PC-9 (cell line): ENCODE data around the gene ADCY2. TPM values are rescaled to one million over a fixed set of nuclear protein-coding genes. Genes with fewer than 3 reads are reported as not detected.

Experiments
- BruUV-seq: library from RNA; stranded (reverse); fragments of 400-500 nt; replicated peaks from 2 replicates; lab custom pipeline; 2021; lab: Mats Ljungman, UMichigan
- CTCF ChIA-PET: fragments of 300-600 bp; sonication (Branson Sonifier 250); formaldehyde crosslinking; loops from one replicate; lab custom pipeline; 2022; ENCODE audit warnings: antibody characterized with exemption; lab: Charles Lee
- POLR2A ChIA-PET: fragments of 300-600 bp; sonication (Branson Sonifier 250); formaldehyde crosslinking; loops from one replicate; lab custom pipeline; 2022; ENCODE audit warnings: antibody characterized with exemption; ENCODE audit not compliant: unreplicated experiment; lab: Charles Lee
- DNase-seq, 2 experiments: peaks; one replicate each; pipeline versions ENCODE4 v3.0.0 to v3.0.0-alpha.2; 2015 to 2022; ENCODE audit warnings: mixed read lengths in 1 of 2
- H2AFZ ChIP-seq: fragments of 200-600 bp; sonication (generic); 2 replicates; pipeline ENCODE4 v1.8.1; 2017; ENCODE audit warnings: antibody characterized with exemption
- H3F3A ChIP-seq: fragments of 200-600 bp; sonication (generic); 2 replicates; pipeline ENCODE4 v1.8.1; 2017; ENCODE audit warnings: antibody characterized with exemption, mild to moderate bottlenecking, low read depth; ENCODE audit not compliant: insufficient read depth
- H3K27ac ChIP-seq: fragments of 200-600 bp; sonication (generic); 2 replicates; pipeline ENCODE4 v1.6.1; 2016; ENCODE audit warnings: mixed run types
- H3K27me3 ChIP-seq: fragments of 200-600 bp; sonication (generic); 2 replicates; pipeline ENCODE4 v1.6.1; 2016; ENCODE audit warnings: low read depth, mixed run types; ENCODE audit not compliant: insufficient read depth
- H3K36me3 ChIP-seq: fragments of 200-600 bp; sonication (generic); 2 replicates; pipeline ENCODE4 v1.6.1; 2016; ENCODE audit warnings: low read depth, mixed run types
- H3K4me1 ChIP-seq: fragments of 200-600 bp; sonication (generic); replicated peaks from 2 replicates; pipeline ENCODE4 v1.6.1; 2016; ENCODE audit warnings: mixed run types; ENCODE audit not compliant: insufficient read depth
- H3K4me2 ChIP-seq: fragments of 200-600 bp; sonication (generic); 2 replicates; pipeline ENCODE4 v1.6.1; 2017; ENCODE audit warnings: mixed run types
- H3K4me3 ChIP-seq: fragments of 200-600 bp; sonication (generic); 2 replicates; pipeline ENCODE4 v1.6.1; 2016; ENCODE audit warnings: mixed run types
- H3K79me2 ChIP-seq: fragments of 200-600 bp; sonication (generic); 2 replicates; pipeline ENCODE4 v1.6.1; 2017; ENCODE audit warnings: low read depth, mixed run types
- H3K9me2 ChIP-seq: fragments of 200-600 bp; sonication (generic); 2 replicates; pipeline ENCODE4 v1.8.1; 2017; ENCODE audit warnings: mild to moderate bottlenecking; ENCODE audit not compliant: insufficient read depth
- H3K9me3 ChIP-seq: fragments of 200-600 bp; sonication (generic); 2 replicates; pipeline ENCODE4 v1.8.1; 2016; ENCODE audit warnings: low read depth; ENCODE audit not compliant: insufficient read depth
- H4K20me1 ChIP-seq: fragments of 200-600 bp; sonication (generic); 2 replicates; pipeline ENCODE4 v1.8.1; 2017; ENCODE audit not compliant: insufficient read depth
- EZH2 ChIP-seq: fragments of 200-600 bp; sonication (generic); IDR thresholded peaks from 2 replicates; pipeline ENCODE4 v1.8.0; 2017; ENCODE audit warnings: antibody characterized with exemption, low read depth
- intact Hi-C: fragments of 100-400 bp; cut with micrococcal nuclease; formaldehyde crosslinking; loops from one replicate; pipeline ENCODE4 v1.10.0; 2022; ENCODE audit not compliant: unreplicated experiment
- total RNA-seq: library from RNA; stranded (reverse); gene quantifications from 2 replicates; pipeline ENCODE4 v1.2.3, GENCODE V29; 2021
- TF ChIP-seq, protein P1 (sequence below): fragments of 200-600 bp; sonication (generic); conservative IDR thresholded peaks from 2 replicates; pipeline ENCODE4 v1.6.1; 2017; ENCODE audit warnings: mixed run types, antibody characterized with exemption, mild to moderate bottlenecking, moderate library complexity

ADCY2 gene
- total RNA-seq, 1 experiment from 2014 or later, result not detected

DNA sequence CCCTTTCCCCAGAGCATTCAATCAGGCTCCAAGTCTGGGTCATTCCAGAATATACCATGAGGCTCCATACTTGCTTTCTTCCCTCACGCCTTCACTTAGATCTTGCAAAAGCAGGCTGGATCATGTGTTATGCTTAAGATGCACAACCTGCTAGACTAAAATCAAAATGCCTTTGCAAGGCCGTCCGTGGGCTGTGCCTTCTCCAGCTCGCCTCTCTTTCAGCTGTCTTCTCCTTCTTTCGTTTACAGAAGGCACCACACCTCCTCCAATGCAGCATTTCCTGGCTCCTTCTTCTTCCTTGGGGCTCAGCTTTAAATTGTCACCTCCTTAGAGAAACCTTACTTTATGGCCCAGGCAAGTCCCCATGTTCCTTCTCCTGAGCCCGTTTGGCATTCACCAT lies 150.6 kb downstream of the ADCY2 start:
- H3K9me3 ChIP-seq, result no peaks in the 10 kb centered on the region
- H3K36me3 ChIP-seq, result no peaks in the 10 kb centered on the region
- no peak overlapping the region for H3K4me3 ChIP-seq
- intact Hi-C loops, result no loop called here
- H3K27me3 ChIP-seq, result 0 out of 2 replicates have a peak, but pooled peaks cover 3% of the 10 kb centered on the region
- no peaks in the 10 kb centered on the region for H4K20me1 ChIP-seq
- ChIA-PET POLR2A (no interaction called here), CTCF (no interaction called here)
- DNase-seq, result no peak
- no peaks in the 10 kb centered on the region for H3F3A ChIP-seq
- BruUV-seq, result no TSS peak
- H3K27ac ChIP-seq, result no peak overlapping the region
- H3K79me2 ChIP-seq, result no peaks in the 10 kb centered on the region
- no peak overlapping the region for H3K4me2 ChIP-seq
- no peaks in the 10 kb centered on the region for H3K4me1 ChIP-seq
- no peak overlapping the region for H2AFZ ChIP-seq
- no peaks in the 10 kb centered on the region for H3K9me2 ChIP-seq
- TF ChIP-seq EZH2, result no peak
- TF ChIP-seq, protein P1, sequence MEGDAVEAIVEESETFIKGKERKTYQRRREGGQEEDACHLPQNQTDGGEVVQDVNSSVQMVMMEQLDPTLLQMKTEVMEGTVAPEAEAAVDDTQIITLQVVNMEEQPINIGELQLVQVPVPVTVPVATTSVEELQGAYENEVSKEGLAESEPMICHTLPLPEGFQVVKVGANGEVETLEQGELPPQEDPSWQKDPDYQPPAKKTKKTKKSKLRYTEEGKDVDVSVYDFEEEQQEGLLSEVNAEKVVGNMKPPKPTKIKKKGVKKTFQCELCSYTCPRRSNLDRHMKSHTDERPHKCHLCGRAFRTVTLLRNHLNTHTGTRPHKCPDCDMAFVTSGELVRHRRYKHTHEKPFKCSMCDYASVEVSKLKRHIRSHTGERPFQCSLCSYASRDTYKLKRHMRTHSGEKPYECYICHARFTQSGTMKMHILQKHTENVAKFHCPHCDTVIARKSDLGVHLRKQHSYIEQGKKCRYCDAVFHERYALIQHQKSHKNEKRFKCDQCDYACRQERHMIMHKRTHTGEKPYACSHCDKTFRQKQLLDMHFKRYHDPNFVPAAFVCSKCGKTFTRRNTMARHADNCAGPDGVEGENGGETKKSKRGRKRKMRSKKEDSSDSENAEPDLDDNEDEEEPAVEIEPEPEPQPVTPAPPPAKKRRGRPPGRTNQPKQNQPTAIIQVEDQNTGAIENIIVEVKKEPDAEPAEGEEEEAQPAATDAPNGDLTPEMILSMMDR, result no peak

DNA sequence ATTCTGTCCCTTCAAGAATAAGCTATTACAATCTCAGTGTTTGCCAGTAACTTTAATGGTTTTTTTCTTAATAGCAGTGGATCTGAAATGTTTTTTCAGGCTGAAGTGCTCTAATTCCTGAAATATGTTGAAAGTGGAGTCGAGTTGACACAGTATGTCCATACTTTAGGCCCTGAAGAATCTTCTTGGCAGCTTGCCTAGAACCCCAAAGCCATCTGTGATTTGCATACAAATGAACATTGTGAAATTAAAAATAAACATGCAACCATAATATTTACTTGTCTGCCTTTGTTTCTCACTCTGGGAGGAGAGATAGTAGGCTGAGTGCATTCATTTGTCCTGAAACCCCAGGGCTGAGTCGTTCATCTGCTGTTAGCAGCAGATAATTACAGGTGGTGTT lies 152.7 kb downstream of the ADCY2 start:
- Histone ChIP-seq H3K36me3 (no peaks in the 10 kb centered on the region), H3F3A (no peaks in the 10 kb centered on the region), H3K4me2 (no peak overlapping the region), H3K9me3 (no peaks in the 10 kb centered on the region), H4K20me1 (no peaks in the 10 kb centered on the region; the same call in 1 of the 2 replicates), H3K9me2 (no peaks in the 10 kb centered on the region), H2AFZ (no peak overlapping the region), H3K27ac (no peak overlapping the region), H3K27me3 (0 out of 2 replicates have a peak, but pooled peaks cover 3% of the 10 kb centered on the region), H3K4me1 (no peaks in the 10 kb centered on the region), H3K79me2 (no peaks in the 10 kb centered on the region), H3K4me3 (no peak overlapping the region)
- intact Hi-C loops, result no loop called here
- no peak for TF ChIP-seq EZH2
- TF ChIP-seq, protein P1, result no peak
- no TSS peak for BruUV-seq
- ChIA-PET CTCF (no interaction called here), POLR2A (no interaction called here)
- no peak for DNase-seq

DNA sequence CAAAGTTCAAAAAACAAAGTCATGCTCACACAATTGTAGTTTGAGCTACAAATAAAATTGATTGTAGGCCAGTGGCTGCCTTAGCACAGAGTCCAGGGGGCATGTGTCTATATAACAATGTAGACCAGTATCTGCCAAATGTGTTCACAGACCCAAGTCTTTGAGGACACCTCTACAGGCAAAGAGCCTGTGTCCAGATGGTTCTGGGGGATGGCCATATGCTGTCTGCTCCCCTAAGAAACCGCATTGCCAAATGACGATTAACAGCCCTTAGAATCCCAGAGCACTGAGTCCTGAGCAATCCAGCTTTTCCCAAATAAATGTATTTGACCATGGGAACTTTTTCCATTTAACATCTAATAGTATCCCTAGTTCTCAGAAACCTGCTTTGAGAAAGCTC lies 169.6 kb downstream of the ADCY2 start:
- no peaks in the 10 kb centered on the region for H3K36me3 ChIP-seq
- H3K79me2 ChIP-seq, result no peaks in the 10 kb centered on the region
- TF ChIP-seq EZH2, result no peak
- TF ChIP-seq, protein P1, result no peak
- no peaks in the 10 kb centered on the region for H3K9me3 ChIP-seq
- H3K27me3 ChIP-seq, result peaks cover 15% of the 10 kb centered on the region; the same call in 1 of the 2 replicates
- H3K4me1 ChIP-seq, result no peaks in the 10 kb centered on the region
- no peaks in the 10 kb centered on the region for H4K20me1 ChIP-seq
- ChIA-PET POLR2A (no interaction called here), CTCF (no interaction called here)
- DNase-seq, result no peak
- H3K9me2 ChIP-seq, result no peaks in the 10 kb centered on the region
- no TSS peak for BruUV-seq
- no peak overlapping the region for H3K27ac ChIP-seq
- no peaks in the 10 kb centered on the region for H3F3A ChIP-seq
- no peak overlapping the region for H2AFZ ChIP-seq
- intact Hi-C loops, result no loop called here
- no peak overlapping the region for H3K4me3 ChIP-seq
- H3K4me2 ChIP-seq, result no peak overlapping the region
